HL-60 (cell line): ENCODE data around the gene MRPS10.

Source experiments
- DNase-seq, 2 experiments: peaks; one replicate each; pipeline ENCODE4 v3.0.0-alpha.2; 2010 to 2020; ENCODE audit warnings: low read depth in 1 of 2, low spot score in 1 of 2
- H3K27ac ChIP-seq: fragments of 250-450 bp; sonication (Bioruptor Pico); replicated peaks from 2 replicates; pipeline ENCODE4 v1.5.1; 2020; ENCODE audit warnings: mild to moderate bottlenecking, moderate library complexity
- H3K27me3 ChIP-seq: fragments of 250-450 bp; sonication (Bioruptor Pico); 2 replicates; pipeline ENCODE4 v1.5.1; 2021; ENCODE audit warnings: mild to moderate bottlenecking, moderate library complexity; ENCODE audit not compliant: insufficient read depth, poor library complexity, severe bottlenecking
- H3K4me3 ChIP-seq: replicated peaks from 2 replicates; pipeline ENCODE4 v1.5.1; 2011; ENCODE audit warnings: mild to moderate bottlenecking, control low read depth, low read length; ENCODE audit not compliant: insufficient read depth
- CTCF ChIP-seq: IDR thresholded peaks from one replicate; pipeline ENCODE4 v1.5.1; 2011; ENCODE audit warnings: low read length, control low read depth, inconsistent platforms; ENCODE audit not compliant: insufficient read depth
- GABPA ChIP-seq: IDR thresholded peaks from 2 replicates; pipeline ENCODE4 v1.6.1; 2012; ENCODE audit warnings: low read depth
- POLR2AphosphoS5 ChIP-seq: IDR thresholded peaks from 2 replicates; pipeline ENCODE4 v1.6.1; 2012; ENCODE audit warnings: low read depth
- REST ChIP-seq: IDR thresholded peaks from 2 replicates; pipeline ENCODE4 v1.6.1; 2012; ENCODE audit warnings: low read depth; ENCODE audit not compliant: insufficient replicate concordance
- SPI1 ChIP-seq: IDR thresholded peaks from 2 replicates; pipeline ENCODE4 v1.6.1; 2012; ENCODE audit warnings: low read depth, mild to moderate bottlenecking, borderline replicate concordance

The MRPS10 gene

GRCh38 chr6:42177514-42178364 is 39.9 kb downstream of the MRPS10 start:
- no peaks in the 10 kb centered on the region for H3K27me3 ChIP-seq
- TF ChIP-seq GABPA (no peak), REST (no peak), CTCF (no peak)
- H3K4me3 ChIP-seq, result no peak overlapping the region
- no peak overlapping the region for H3K27ac ChIP-seq
- no peak for DNase-seq

GRCh38 chr6:42176981-42177380 is 40.7 kb downstream of the MRPS10 start:
- Histone ChIP-seq H3K27me3 (no peaks in the 10 kb centered on the region), H3K4me3 (no peak overlapping the region), H3K27ac (no peak overlapping the region)
- DNase-seq, result no peak
- TF ChIP-seq SPI1 (no peak), GABPA (no peak), CTCF (no peak), REST (no peak), POLR2AphosphoS5 (no peak)

- DNase-seq, result no peak
These were observed 41.8 kb downstream of the MRPS10 start for GRCh38 chr6:42175860-42176259.

More at GRCh38 chr6:42175860-42176259, 41.8 kb downstream of the MRPS10 start:
- Histone ChIP-seq H3K27ac (no peak overlapping the region), H3K27me3 (no peaks in the 10 kb centered on the region), H3K4me3 (no peak overlapping the region)
- TF ChIP-seq REST (no peak), CTCF (no peak), SPI1 (no peak), GABPA (no peak), POLR2AphosphoS5 (no peak)
